IPS-11a (cell line): ENCODE results near the gene SIRT2.
"Not testable (repeated sequence)": the region's sequence is repeated elsewhere in the genome, so short reads cannot be mapped to it uniquely, and the experiment has no call there.

Experiments
- H3K4me3 ChIP-seq: one replicate; pipeline ENCODE4 v1.5.1; 2013; ENCODE audit warnings: low read depth, low read length, control low read depth

Gene SIRT2

GRCh38 chr19:38830039-38830733, 69.2 kb downstream of the SIRT2 start:
- no peak overlapping the region for H3K4me3 ChIP-seq

DNA sequence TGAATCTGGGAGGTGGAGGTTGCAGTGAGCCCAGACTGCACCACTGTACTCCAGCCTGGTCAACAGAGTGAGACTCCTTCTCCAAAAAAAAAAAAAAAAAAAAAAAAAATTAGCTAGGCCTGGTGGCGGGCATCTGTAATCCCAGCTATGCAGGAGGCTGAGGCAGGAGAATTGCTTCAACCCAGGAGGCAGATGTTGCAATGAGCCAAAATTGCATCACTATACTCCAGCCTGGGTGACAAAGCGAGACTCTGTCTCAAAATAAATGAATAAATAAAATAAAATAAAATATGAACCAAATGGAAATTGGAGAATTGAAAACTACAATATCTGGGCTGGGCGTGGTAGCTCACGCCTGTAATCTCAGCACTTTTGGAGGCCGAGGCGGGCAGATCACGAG, 70.2 kb downstream of the SIRT2 start:
- not testable (repeated sequence) for H3K4me3 ChIP-seq
